HL-60 (cell line): ENCODE measurements around the gene KCND2.

ENCODE experiments used
- DNase-seq, 2 experiments: peaks; one replicate each; pipeline ENCODE4 v3.0.0-alpha.2; 2010 to 2020; ENCODE audit warnings: low read depth in 1 of 2, low spot score in 1 of 2
- H3K27ac ChIP-seq: fragments of 250-450 bp; sonication (Bioruptor Pico); replicated peaks from 2 replicates; pipeline ENCODE4 v1.5.1; 2020; ENCODE audit warnings: mild to moderate bottlenecking, moderate library complexity
- H3K27me3 ChIP-seq: fragments of 250-450 bp; sonication (Bioruptor Pico); 2 replicates; pipeline ENCODE4 v1.5.1; 2021; ENCODE audit warnings: mild to moderate bottlenecking, moderate library complexity; ENCODE audit not compliant: insufficient read depth, poor library complexity, severe bottlenecking
- H3K4me3 ChIP-seq: replicated peaks from 2 replicates; pipeline ENCODE4 v1.5.1; 2011; ENCODE audit warnings: mild to moderate bottlenecking, control low read depth, low read length; ENCODE audit not compliant: insufficient read depth
- GABPA ChIP-seq: IDR thresholded peaks from 2 replicates; pipeline ENCODE4 v1.6.1; 2012; ENCODE audit warnings: low read depth
- POLR2AphosphoS5 ChIP-seq: IDR thresholded peaks from 2 replicates; pipeline ENCODE4 v1.6.1; 2012; ENCODE audit warnings: low read depth
- REST ChIP-seq: IDR thresholded peaks from 2 replicates; pipeline ENCODE4 v1.6.1; 2012; ENCODE audit warnings: low read depth; ENCODE audit not compliant: insufficient replicate concordance
- SPI1 ChIP-seq: IDR thresholded peaks from 2 replicates; pipeline ENCODE4 v1.6.1; 2012; ENCODE audit warnings: low read depth, mild to moderate bottlenecking, borderline replicate concordance
- TF ChIP-seq, protein P1 (sequence below): IDR thresholded peaks from one replicate; pipeline ENCODE4 v1.5.1; 2011; ENCODE audit warnings: low read length, control low read depth, inconsistent platforms; ENCODE audit not compliant: insufficient read depth

The KCND2 gene

DNA sequence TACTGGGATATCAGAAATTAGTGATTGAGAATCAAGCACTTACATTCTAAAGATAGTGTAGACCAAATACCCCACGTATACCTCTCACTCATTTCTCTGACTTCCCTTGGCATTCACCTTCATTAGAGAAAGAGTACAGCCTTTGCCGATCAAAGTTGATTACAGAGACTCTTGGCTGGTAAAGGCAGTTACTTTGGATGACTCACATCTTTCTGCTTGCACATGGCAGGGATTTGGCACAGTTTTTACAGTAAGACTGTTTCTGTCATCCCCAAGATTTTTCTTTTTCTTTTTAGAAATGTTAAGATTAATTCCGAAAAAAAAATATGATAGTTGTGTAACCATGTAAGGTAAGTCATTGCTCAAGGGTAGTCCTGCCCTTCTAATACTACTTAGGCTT lies 442.0 kb downstream of the KCND2 start:
- Histone ChIP-seq H3K27me3 (no peaks in the 10 kb centered on the region), H3K27ac (no peak overlapping the region), H3K4me3 (no peak overlapping the region)
- TF ChIP-seq REST = no peak
- TF ChIP-seq POLR2AphosphoS5 = no peak
- TF ChIP-seq, protein P1, sequence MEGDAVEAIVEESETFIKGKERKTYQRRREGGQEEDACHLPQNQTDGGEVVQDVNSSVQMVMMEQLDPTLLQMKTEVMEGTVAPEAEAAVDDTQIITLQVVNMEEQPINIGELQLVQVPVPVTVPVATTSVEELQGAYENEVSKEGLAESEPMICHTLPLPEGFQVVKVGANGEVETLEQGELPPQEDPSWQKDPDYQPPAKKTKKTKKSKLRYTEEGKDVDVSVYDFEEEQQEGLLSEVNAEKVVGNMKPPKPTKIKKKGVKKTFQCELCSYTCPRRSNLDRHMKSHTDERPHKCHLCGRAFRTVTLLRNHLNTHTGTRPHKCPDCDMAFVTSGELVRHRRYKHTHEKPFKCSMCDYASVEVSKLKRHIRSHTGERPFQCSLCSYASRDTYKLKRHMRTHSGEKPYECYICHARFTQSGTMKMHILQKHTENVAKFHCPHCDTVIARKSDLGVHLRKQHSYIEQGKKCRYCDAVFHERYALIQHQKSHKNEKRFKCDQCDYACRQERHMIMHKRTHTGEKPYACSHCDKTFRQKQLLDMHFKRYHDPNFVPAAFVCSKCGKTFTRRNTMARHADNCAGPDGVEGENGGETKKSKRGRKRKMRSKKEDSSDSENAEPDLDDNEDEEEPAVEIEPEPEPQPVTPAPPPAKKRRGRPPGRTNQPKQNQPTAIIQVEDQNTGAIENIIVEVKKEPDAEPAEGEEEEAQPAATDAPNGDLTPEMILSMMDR = no peak
- no peak for TF ChIP-seq SPI1
- no peak for TF ChIP-seq GABPA
- DNase-seq = no peak

DNA sequence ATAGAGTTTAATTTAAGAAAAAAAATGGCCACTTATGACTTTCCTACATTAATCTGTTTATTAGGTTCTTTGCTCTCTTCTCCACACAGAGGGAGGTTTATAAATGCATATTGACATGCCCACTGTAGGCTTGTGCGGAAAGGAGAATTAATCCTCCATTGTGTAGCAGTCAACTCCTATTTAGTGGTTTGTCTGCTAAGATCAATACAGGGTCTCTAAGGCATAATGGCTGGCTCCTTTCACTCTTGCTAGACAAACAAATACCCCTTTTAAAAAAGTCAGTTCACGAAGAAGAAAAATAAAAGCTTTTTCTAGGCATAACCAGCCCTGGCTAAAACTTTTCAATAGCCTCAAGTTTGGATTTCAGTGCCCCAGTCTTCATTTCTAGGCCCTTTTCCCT lies 443.3 kb downstream of the KCND2 start:
- DNase-seq = no peak
- H3K4me3 ChIP-seq = no peak overlapping the region
- no peaks in the 10 kb centered on the region for H3K27me3 ChIP-seq
- no peak overlapping the region for H3K27ac ChIP-seq
- TF ChIP-seq, protein P1 = no peak
- TF ChIP-seq SPI1 = no peak
- no peak for TF ChIP-seq GABPA
- no peak for TF ChIP-seq POLR2AphosphoS5
- no peak for TF ChIP-seq REST

DNA sequence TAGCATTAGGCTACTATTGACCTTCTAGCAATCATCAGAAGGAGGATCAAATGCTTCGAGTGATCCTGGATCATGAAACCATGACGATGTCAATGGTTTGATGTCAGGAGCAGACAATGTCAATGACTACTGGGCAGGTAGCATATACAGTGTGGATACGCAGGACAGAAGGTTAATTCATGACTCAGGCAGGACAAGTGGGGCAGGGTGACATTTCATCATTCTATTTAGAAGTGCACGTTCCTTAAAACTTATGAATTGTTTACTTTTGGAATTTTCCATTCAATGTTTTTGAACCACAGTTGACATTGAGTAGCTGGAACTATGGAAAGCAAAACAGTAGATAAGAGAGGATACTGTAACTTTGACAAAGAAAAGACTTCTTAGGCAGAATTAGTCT lies 444.2 kb downstream of the KCND2 start:
- TF ChIP-seq GABPA (no peak), POLR2AphosphoS5 (no peak), SPI1 (no peak), REST (no peak)
- TF ChIP-seq, protein P1 = no peak
- H3K4me3 ChIP-seq = no peak overlapping the region

More for the DNA sequence above, 444.2 kb downstream of the KCND2 start:
- no peaks in the 10 kb centered on the region for H3K27me3 ChIP-seq
- no peak for DNase-seq
- no peak overlapping the region for H3K27ac ChIP-seq
